Measurements from ENCODE around the gene CBLL2.

- no peak for TF ChIP-seq CTCF (IDR thresholded peaks at IDR 0.05)
- no peak for TF ChIP-seq POLR2A (IDR thresholded peaks at IDR 0.05)
Observed at GRCh38 chrX:22276781-22277180, 4.1 kb downstream of the CBLL2 start.
